ENCODE measurements around the gene FBLIM1. TPM values are rescaled to one million over a fixed set of nuclear protein-coding genes. Genes with fewer than 3 reads are reported as not detected.

FBLIM1 gene
- total RNA-seq, 1 experiment from 2014 or later, result 64.7 TPM

- Histone ChIP-seq H3K9me3 (ENCODE audit: control insufficient read depth, low read depth, low read length) (no peaks in the 10 kb centered on the region), H2AK5ac (ENCODE audit: insufficient read length, low read length) (no peak overlapping the region), H3T11ph (ENCODE audit: low read length) (no peak overlapping the region), H3K79me1 (ENCODE audit: insufficient read depth, low read depth, low read length, poor library complexity, severe bottlenecking) (no peaks in the 10 kb centered on the region), H3K27me3 (ENCODE audit: insufficient read depth, low read length) (no peaks in the 10 kb centered on the region), H3K79me2 (ENCODE audit: insufficient read depth, low read length) (no peaks in the 10 kb centered on the region), H4K91ac (ENCODE audit: insufficient read length, low read depth, low read length) (no peak overlapping the region), H3K4ac (ENCODE audit: low read depth, low read length) (no peak overlapping the region), H3K18ac (ENCODE audit: insufficient read length, low read depth, low read length) (no peak overlapping the region), H3K4me2 (ENCODE audit: insufficient read depth, insufficient read length, low read length) (no peak overlapping the region), H3K23me2 (ENCODE audit: insufficient read length, low read depth, low read length, poor library complexity, severe bottlenecking) (no peaks in the 10 kb centered on the region), H2AFZ (ENCODE audit: low read length) (no peak overlapping the region), H4K5ac (ENCODE audit: insufficient read length, low read depth, low read length) (no peak overlapping the region), H2BK20ac (ENCODE audit: low read depth, low read length, poor library complexity, severe bottlenecking) (no peak overlapping the region), H4K8ac (replicated peaks; ENCODE audit: insufficient read length, low read depth, low read length) (no peak overlapping the region), H3K9ac (ENCODE audit: extremely low read depth, insufficient read length, low read length) (no peak overlapping the region), H3K56ac (ENCODE audit: insufficient read length, low read depth, low read length) (no peak overlapping the region), H3K14ac (ENCODE audit: insufficient read depth, low read length) (no peak overlapping the region), H2BK12ac (ENCODE audit: insufficient read length, low read depth, low read length) (no peak overlapping the region), H3K23ac (ENCODE audit: insufficient read length, low read depth, low read length) (no peak overlapping the region), H4K20me1 (ENCODE audit: control insufficient read depth, insufficient read depth, insufficient read length) (no peaks in the 10 kb centered on the region), H3K27ac (ENCODE audit: insufficient read length, low read depth, low read length) (no peak overlapping the region), H2BK5ac (ENCODE audit: insufficient read length, low read length) (no peak overlapping the region), H2BK15ac (ENCODE audit: low read depth, low read length) (no peak overlapping the region), H3K4me1 (ENCODE audit: insufficient read depth, low read length) (no peaks in the 10 kb centered on the region; the same call in 1 of the 2 replicates), H2BK120ac (ENCODE audit: low read depth, low read length, poor library complexity, severe bottlenecking) (no peak overlapping the region)
- no peaks in the 10 kb centered on the region for H3K9me3 Mint-ChIP-seq
- DNase-seq, result no peak
- no CpG with 5 or more reads among the region's 1 CpG for WGBS (ENCODE audit: extremely low coverage, insufficient read length, low lambda C conversion rate)
- 0 out of 7 replicates have a peak overlapping the region, but pooled peaks of 1 of the 3 experiments have one; percentile 18 for H3K27ac Mint-ChIP-seq
- no peak for TF ChIP-seq CTCF (conservative IDR thresholded peaks at IDR 0.05)
- H3K4me3 Mint-ChIP-seq, result no peak overlapping the region
- H3K27me3 Mint-ChIP-seq (ENCODE audit: low read depth), result peaks cover 2% of the 10 kb centered on the region; the same call in 1 of the 2 replicates
- peaks cover 6 to 7% of the 10 kb centered on the region in 2 experiments for H3K4me1 Mint-ChIP-seq
- no peaks in the 10 kb centered on the region for H3K36me3 Mint-ChIP-seq (ENCODE audit: insufficient read depth in 1 of 3, low read depth in 3 of 3)
Observed at GRCh38 chr1:15810073-15810472, 51.5 kb downstream of the FBLIM1 start.
